ENCODE measurements around the gene S100PBP. TPM values are rescaled to one million over a fixed set of nuclear protein-coding genes. Genes with fewer than 3 reads are reported as not detected.

Gene S100PBP
- total and polyA plus RNA-seq, 2 of the 13 experiments (the other 11 are each of a cell fraction or from before 2014, with no cell fraction given) = 20.4 to 26.1 TPM

DNA sequence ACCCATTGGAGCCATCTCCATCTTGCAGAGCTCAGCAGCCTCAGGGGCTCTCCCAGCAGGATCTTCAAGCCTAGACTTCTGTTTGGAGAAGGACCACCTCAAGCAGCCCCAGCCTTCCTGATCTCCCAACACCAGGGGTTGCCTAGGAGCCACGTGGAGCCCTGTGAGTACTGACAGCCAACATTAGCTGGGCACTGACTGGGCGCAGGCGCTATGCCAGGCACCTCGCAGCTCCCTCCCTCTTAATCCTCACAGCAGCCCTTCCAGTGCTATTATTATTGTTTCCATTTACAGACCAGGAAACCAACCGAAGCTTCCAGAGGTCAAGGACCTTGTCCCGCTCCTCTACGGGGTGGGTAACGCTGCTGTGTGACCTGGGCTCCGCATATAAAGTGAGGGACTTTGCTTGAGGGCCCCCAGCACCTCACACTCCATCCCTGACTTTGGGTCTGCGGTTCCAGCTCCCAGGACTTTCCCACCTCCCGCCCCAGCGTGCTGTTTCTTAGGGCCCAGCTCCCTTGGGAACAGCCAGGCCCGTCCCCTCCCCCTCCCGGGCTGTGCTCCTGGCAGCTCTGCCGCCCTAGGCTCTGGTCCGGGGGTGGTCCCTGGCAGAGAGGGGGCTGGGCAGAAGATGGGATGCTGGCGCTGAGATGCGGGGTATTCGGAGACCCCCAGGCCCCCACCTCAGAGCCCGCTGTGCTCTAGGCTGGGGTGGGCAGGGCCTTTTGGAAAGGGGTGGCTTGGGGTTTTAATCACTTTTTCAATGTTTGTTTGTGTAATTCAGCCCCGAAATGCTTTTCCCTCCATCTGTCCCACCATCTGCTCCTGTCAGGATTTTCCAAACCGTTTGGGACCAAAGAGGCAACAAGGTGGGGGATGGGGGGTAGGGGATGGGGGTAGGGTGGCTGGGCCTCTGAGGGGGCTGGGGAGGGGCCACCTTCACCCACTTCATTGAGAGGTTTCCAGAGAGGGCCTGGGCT lies 64.7 kb downstream of the S100PBP start (continued):
- TF ChIP-seq, protein P1, sequence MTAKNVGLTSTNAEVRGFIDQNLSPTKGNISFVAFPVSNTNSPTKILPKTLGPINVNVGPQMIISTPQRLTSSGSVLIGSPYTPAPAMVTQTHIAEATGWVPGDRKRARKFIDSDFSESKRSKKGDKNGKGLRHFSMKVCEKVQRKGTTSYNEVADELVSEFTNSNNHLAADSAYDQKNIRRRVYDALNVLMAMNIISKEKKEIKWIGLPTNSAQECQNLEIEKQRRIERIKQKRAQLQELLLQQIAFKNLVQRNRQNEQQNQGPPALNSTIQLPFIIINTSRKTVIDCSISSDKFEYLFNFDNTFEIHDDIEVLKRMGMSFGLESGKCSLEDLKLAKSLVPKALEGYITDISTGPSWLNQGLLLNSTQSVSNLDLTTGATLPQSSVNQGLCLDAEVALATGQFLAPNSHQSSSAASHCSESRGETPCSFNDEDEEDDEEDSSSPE (CRISPR knock-in tag; IDR thresholded peaks at IDR 0.05) = no peak
- TF ChIP-seq MYNN (CRISPR knock-in tag; IDR thresholded peaks at IDR 0.05; ENCODE audit: low read depth) (no peak), KDM2A (CRISPR knock-in tag; IDR thresholded peaks at IDR 0.05; ENCODE audit: borderline replicate concordance, low read depth) (no peak), NFKBIZ (CRISPR knock-in tag; IDR thresholded peaks at IDR 0.05) (no peak)

DNA sequence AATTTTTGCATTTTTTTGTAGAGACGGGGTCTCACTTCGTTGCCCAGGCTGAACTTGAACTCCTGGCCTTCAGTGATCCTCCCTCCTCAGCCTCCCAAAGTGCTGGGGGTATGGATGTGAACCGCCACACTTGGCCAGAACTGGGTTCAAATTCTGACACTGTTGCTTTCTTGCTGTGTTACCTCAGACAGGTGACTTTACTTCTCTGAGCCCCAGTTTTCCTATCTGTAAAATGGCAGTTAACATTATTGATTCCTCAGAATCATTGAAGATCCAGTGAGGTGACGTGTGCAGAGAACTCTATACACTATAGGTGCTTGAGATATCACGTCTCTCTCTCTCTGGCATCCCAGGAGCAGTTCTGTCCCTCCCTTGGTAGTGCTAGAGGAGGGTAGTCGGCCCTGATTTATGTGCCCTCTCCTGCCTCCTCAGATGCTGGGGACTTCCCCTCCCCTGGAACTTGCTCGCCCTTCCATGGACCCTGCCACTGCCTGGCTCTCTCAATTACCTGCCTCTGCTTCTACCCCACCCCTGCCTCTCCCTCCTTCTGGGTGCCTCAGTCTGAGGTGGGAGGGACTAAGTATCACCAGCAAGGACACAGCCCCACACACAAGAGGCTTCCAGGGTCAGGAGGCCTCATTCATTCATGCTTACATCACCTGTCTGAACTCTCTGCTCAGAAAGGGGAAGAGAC lies 66.0 kb downstream of the S100PBP start:
- no peaks in the 10 kb centered on the region for H3K79me2 ChIP-seq (ENCODE audit: insufficient read depth, low read length)
- CTCF ChIA-PET (ENCODE audit: low intra/inter-chr PET ratio, low total read pairs) = no interaction called here
- WGBS (ENCODE audit: low lambda C conversion rate) = 35% methylated on average over 7 of the region's 7 CpGs
- H3K4me1 ChIP-seq (ENCODE audit: insufficient read depth, low read length) = peaks cover 7% of the 10 kb centered on the region
- H3K9ac ChIP-seq (ENCODE audit: insufficient read depth, low read depth, low read length) = no peak overlapping the region
- no peak overlapping the region for H3K27ac ChIP-seq (ENCODE audit: extremely low read length, insufficient read depth, low read length)
- no peak for ATAC-seq
- peaks cover 9 to 50% of the 10 kb centered on the region in 2 experiments; a peak in 4 of 5 replicates for H3K27me3 ChIP-seq (ENCODE audit: control insufficient read depth in 1 of 2, insufficient read depth in 2 of 2, low read length in 2 of 2)
- TF ChIP-seq NR1H2 (CRISPR knock-in tag; IDR thresholded peaks at IDR 0.05; ENCODE audit: borderline replicate concordance, low read depth) (no peak), STAT5B (CRISPR knock-in tag; IDR thresholded peaks at IDR 0.05) (no peak), ZNF768 (CRISPR knock-in tag; IDR thresholded peaks at IDR 0.05) (peak; percentile 71; the same call in 1 of the 2 replicates), ZNF230 (CRISPR knock-in tag; IDR thresholded peaks at IDR 0.05) (no peak), SYNCRIP (IDR thresholded peaks at IDR 0.05; ENCODE audit: insufficient read depth, low read depth, low read length) (no peak), NR3C1 (CRISPR knock-in tag; IDR thresholded peaks at IDR 0.05) (no peak), ELF4 (CRISPR knock-in tag; IDR thresholded peaks at IDR 0.05; ENCODE audit: borderline replicate concordance) (no peak), SIN3B (IDR thresholded peaks at IDR 0.05; ENCODE audit: low read length) (no peak), ZKSCAN1 (IDR thresholded peaks at IDR 0.05; ENCODE audit: low read length) (no peak)
- H3K36me3 ChIP-seq (replicated peaks in 1 of 2; ENCODE audit: control insufficient read depth in 1 of 2, insufficient read depth in 2 of 2, low read length in 2 of 2) = no peaks in the 10 kb centered on the region
- in situ Hi-C loops (cut with HindIII; ENCODE audit: extremely low pct_ligation_motif_present, low pct_unique_long_range_greater_than_20kb) (no loop called here), intact Hi-C loops (cut with micrococcal nuclease; ENCODE audit: unreplicated experiment) (no loop called here)
- POLR2A ChIA-PET = no interaction called here
- 0 out of 2 replicates have a peak, but pooled peaks cover 4% of the 10 kb centered on the region for H4K20me1 ChIP-seq (ENCODE audit: insufficient read depth, low read length)
- H2AFZ ChIP-seq (ENCODE audit: low read length) = no peak overlapping the region
- H3K9me3 ChIP-seq (ENCODE audit: low read length) = no peaks in the 10 kb centered on the region
- FAIRE-seq = no peak
- no TSS peak for BruUV-seq (replicated peaks)
- no peak overlapping the region for H3K4me3 ChIP-seq (replicated peaks in 1 of 3; ENCODE audit: insufficient read depth in 1 of 3, low read depth in 2 of 3, low read length in 3 of 3)
- no peak overlapping the region for H3K4me2 ChIP-seq (ENCODE audit: low read depth, low read length)
- DNase-seq (ENCODE audit: low spot score) = no peak
